NT2/D1 (cell line): ENCODE measurements around the gene RGS3.

Experiments
- SUZ12 ChIP-seq: IDR thresholded peaks from 2 replicates; pipeline ENCODE4 v1.6.1; 2011; ENCODE audit not compliant: insufficient read length, insufficient read depth; ENCODE audit errors: extremely low read depth
- YY1 ChIP-seq: IDR thresholded peaks from 2 replicates; pipeline ENCODE4 v1.6.1; 2011; ENCODE audit not compliant: insufficient read length, insufficient read depth

DNA sequence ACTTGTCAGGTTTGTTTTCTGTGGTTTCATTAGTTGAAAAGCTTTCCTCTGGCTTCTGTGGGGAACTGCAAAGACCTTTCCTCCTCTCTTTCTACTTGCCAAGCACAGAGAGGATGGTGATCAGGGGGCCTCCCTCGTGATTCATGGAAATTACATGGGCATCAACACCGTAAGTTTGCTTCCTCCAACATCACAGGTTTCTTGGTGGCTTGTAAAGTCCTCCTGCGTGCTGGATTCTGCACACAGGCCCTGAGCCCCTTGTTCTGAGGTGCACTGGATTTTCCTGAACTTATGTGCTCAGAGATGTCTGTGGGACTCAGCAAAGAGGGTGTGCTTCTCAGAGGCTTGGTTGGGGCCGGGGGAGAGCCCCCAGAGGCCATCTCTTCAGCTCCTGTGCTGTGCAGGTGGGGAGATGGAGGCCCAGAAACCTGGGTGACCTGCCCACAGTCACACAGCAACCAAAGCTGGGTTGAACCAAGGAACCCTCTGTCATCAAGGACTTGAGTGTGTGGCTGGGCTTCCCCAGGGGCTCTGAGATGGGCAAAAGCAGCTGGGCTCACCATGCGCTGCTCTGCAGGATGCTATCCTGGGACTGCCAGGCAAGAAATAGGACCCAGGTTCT is 36.5 kb downstream of the RGS3 start:
- TF ChIP-seq YY1 (no peak), SUZ12 (no peak)
